ENCODE data around the gene DIPK1B.

DNA sequence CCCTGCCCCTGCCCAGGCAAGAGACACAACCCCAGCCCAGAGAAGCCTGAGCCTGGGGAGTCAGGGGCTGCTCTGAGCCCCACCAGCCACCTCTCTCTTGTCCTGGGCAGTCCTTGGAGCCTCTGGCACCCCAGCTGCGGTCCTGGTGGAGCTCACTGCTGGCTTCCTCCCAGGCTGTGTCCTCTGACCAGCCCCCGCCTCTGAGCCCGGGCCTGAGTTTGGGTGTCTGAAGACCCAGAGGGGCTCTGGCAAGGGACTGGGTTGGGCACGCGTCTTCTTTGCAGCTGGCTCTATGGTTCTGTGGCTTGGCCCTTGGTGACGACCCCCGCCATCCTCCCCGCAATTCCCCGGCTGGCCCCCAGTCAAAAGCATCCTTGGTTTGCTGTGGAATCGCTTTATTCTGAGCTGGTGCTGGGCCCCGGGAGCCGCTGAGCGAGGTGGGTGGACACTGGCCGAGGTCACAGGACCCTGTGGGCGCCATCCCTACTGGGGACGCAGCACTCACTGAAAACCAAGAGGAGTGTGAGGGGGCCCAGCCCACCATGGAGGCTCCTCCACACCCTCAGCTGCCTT, 31.4 kb downstream of the DIPK1B start:
- TF ChIP-seq RFX5 (IDR thresholded peaks at IDR 0.05; ENCODE audit: low read depth, low read length): no peak
- TF ChIP-seq, protein P1, sequence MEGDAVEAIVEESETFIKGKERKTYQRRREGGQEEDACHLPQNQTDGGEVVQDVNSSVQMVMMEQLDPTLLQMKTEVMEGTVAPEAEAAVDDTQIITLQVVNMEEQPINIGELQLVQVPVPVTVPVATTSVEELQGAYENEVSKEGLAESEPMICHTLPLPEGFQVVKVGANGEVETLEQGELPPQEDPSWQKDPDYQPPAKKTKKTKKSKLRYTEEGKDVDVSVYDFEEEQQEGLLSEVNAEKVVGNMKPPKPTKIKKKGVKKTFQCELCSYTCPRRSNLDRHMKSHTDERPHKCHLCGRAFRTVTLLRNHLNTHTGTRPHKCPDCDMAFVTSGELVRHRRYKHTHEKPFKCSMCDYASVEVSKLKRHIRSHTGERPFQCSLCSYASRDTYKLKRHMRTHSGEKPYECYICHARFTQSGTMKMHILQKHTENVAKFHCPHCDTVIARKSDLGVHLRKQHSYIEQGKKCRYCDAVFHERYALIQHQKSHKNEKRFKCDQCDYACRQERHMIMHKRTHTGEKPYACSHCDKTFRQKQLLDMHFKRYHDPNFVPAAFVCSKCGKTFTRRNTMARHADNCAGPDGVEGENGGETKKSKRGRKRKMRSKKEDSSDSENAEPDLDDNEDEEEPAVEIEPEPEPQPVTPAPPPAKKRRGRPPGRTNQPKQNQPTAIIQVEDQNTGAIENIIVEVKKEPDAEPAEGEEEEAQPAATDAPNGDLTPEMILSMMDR (IDR thresholded peaks at IDR 0.05 in 2 of 3, conservative IDR thresholded peaks at IDR 0.05 in 1 of 3; ENCODE audit: control insufficient read depth in 2 of 3, extremely low read depth in 1 of 3, insufficient read depth in 1 of 3, low read depth in 3 of 3, low read length in 3 of 3): no peak

Measured in GM12878 (cell line).